HepG2 (cell line): Measurements from ENCODE around the gene GABARAPL2. TPM values are rescaled to one million over a fixed set of nuclear protein-coding genes. Genes with fewer than 3 reads are reported as not detected.
A peak's percentile ranks its signal among the peaks of the same experiment; 100 is the strongest.

Source experiments
- ATAC-seq: fragments of 200-7000 bp; cut with Tn5 transposase; 3 replicates; pipeline ENCODE4 v1.9.1; 2020; ENCODE audit warnings: mild to moderate bottlenecking, moderate library complexity
- BruUV-seq: library from RNA; stranded (reverse); fragments of 400-500 nt; replicated peaks from 2 replicates; lab custom pipeline; 2021; lab: Mats Ljungman, UMichigan
- CTCF ChIA-PET: fragments of 300-600 bp; formaldehyde crosslinking; extraction: SDS; loops from one replicate; lab custom pipeline; 2021; ENCODE audit warnings: low total read pairs, inconsistent platforms, low intra/inter-chr PET ratio; lab: Yijun Ruan, JAX
- POLR2A ChIA-PET: fragments of 350-600 bp; sonication (Branson Sonifier 250); formaldehyde crosslinking; loops from one replicate; lab custom pipeline; 2020; ENCODE audit warnings: antibody characterized with exemption, inconsistent platforms; lab: Yijun Ruan, JAX
- DNase-seq: peaks from one replicate; pipeline ENCODE4 v3.0.0-alpha.2; 2015; ENCODE audit warnings: low spot score
- FAIRE-seq: peaks from 3 replicates; lab custom pipeline; 2011; peaks lifted over from hg19 to GRCh38; lab: Jason Lieb, UNC
- H2AFZ ChIP-seq: one replicate; pipeline ENCODE4 v1.6.1; 2011; ENCODE audit warnings: low read length, inconsistent platforms
- H3K27ac ChIP-seq: fragments of 300-600 bp; 3 replicates; pipeline ENCODE4 v1.8.0; 2011; ENCODE audit warnings: mixed run types, mild to moderate bottlenecking, mixed read lengths, low read length, inconsistent platforms; ENCODE audit not compliant: insufficient read depth; ENCODE audit errors: extremely low read length
- H3K27me3 ChIP-seq, 2 experiments: fragments of 200-600 bp in 1 of 2; 2 replicates in 1 of 2; 3 replicates in 1 of 2; pipeline versions ENCODE4 v1.6.0 to v1.8.0; 2011; ENCODE audit warnings: low read length in 2 of 2, mild to moderate bottlenecking in 2 of 2, moderate library complexity in 2 of 2, inconsistent platforms in 1 of 2; ENCODE audit not compliant: insufficient read depth in 2 of 2, control insufficient read depth in 1 of 2
- H3K36me3 ChIP-seq, 2 experiments: fragments of 200-600 bp in 1 of 2; replicated peaks in 1 of 2; 2 replicates in 1 of 2; 3 replicates in 1 of 2; pipeline versions ENCODE4 v1.5.1 to v1.8.0; 2011; ENCODE audit warnings: low read length in 2 of 2, inconsistent platforms in 1 of 2; ENCODE audit not compliant: insufficient read depth in 2 of 2, control insufficient read depth in 1 of 2
- H3K4me1 ChIP-seq: 2 replicates; pipeline ENCODE4 v1.5.1; 2012; ENCODE audit warnings: low read length, inconsistent platforms; ENCODE audit not compliant: insufficient read depth
- H3K4me2 ChIP-seq: 2 replicates; pipeline ENCODE4 v1.6.0; 2011; ENCODE audit warnings: low read depth, low read length, inconsistent platforms
- H3K4me3 ChIP-seq, 3 experiments: fragments of 200-600 bp in 1 of 3; sonication (generic), shearing (Covaris generic) in 1 of 3; replicated peaks in 1 of 3; 2 replicates each; pipeline ENCODE4 v1.5.1; 2011 to 2016; ENCODE audit warnings: low read length in 3 of 3, inconsistent platforms in 2 of 3, low read depth in 2 of 3, mild to moderate bottlenecking in 2 of 3, control low read depth in 1 of 3, mixed read lengths in 1 of 3; ENCODE audit not compliant: insufficient read depth in 1 of 3
- H3K79me2 ChIP-seq: one replicate; pipeline ENCODE4 v1.6.1; 2011; ENCODE audit warnings: low read length, inconsistent platforms; ENCODE audit not compliant: insufficient read depth
- H3K9ac ChIP-seq: 2 replicates; pipeline ENCODE4 v1.6.0; 2011; ENCODE audit warnings: mild to moderate bottlenecking, low read depth, low read length, inconsistent platforms; ENCODE audit not compliant: insufficient read depth
- H3K9me3 ChIP-seq: 2 replicates; pipeline ENCODE4 v1.5.1; 2012; ENCODE audit warnings: mild to moderate bottlenecking, low read length
- H4K20me1 ChIP-seq: 2 replicates; pipeline ENCODE4 v1.6.0; 2011; ENCODE audit warnings: inconsistent platforms, mild to moderate bottlenecking, low read length, moderate library complexity; ENCODE audit not compliant: insufficient read depth
- ASH2L ChIP-seq: fragments of 300-600, 200-600 bp; sonication (generic); IDR thresholded peaks from 2 replicates; pipeline ENCODE4 v1.7.0; 2017; ENCODE audit warnings: low read depth, mild to moderate bottlenecking, moderate library complexity, mixed read lengths, low read length; ENCODE audit not compliant: insufficient read length
- CENPT ChIP-seq: sonication (generic); formaldehyde crosslinking; IDR thresholded peaks from 2 replicates; pipeline ENCODE4 v1.8.0; 2022; ENCODE audit warnings: low read depth, mild to moderate bottlenecking, moderate library complexity, missing genetic modification reagents
- HMG20A ChIP-seq: IDR thresholded peaks from 2 replicates; pipeline ENCODE4 v1.6.1; 2016; ENCODE audit warnings: borderline replicate concordance
- MLLT10 ChIP-seq: sonication (generic); formaldehyde crosslinking; IDR thresholded peaks from 2 replicates; pipeline ENCODE4 v1.4.0; 2020; ENCODE audit warnings: missing genetic modification reagents
- NFKBIZ ChIP-seq: IDR thresholded peaks from 2 replicates; pipeline ENCODE4 v1.6.1; 2018; ENCODE audit warnings: missing genetic modification reagents, missing compliant biosample characterization
- PTBP1 ChIP-seq: fragments of 200-400 bp; formaldehyde crosslinking; IDR thresholded peaks from 2 replicates; pipeline ENCODE4 v1.6.1; 2018; ENCODE audit warnings: low read length, low read depth; ENCODE audit not compliant: poor library complexity, severe bottlenecking
- ZNF180 ChIP-seq: sonication (generic); formaldehyde crosslinking; IDR thresholded peaks from 2 replicates; pipeline ENCODE4 v1.4.0; 2020; ENCODE audit warnings: low read depth, missing genetic modification reagents, borderline replicate concordance
- ZNF260 ChIP-seq: sonication (generic); formaldehyde crosslinking; IDR thresholded peaks from 2 replicates; pipeline ENCODE4 v1.4.0; 2020; ENCODE audit warnings: missing genetic modification reagents, low read depth, mild to moderate bottlenecking, borderline replicate concordance
- ZNF552 ChIP-seq: sonication (generic); formaldehyde crosslinking; IDR thresholded peaks from 2 replicates; pipeline ENCODE4 v1.9.0; 2022; ENCODE audit warnings: missing genetic modification reagents, mild to moderate bottlenecking, borderline replicate concordance
- ZSCAN20 ChIP-seq: sonication (generic); formaldehyde crosslinking; IDR thresholded peaks from 2 replicates; pipeline ENCODE4 v1.4.0; 2020; ENCODE audit warnings: missing genetic modification reagents, mild to moderate bottlenecking, borderline replicate concordance
- WGBS: methylation state at CpG from one replicate; pipeline ENCODE4 v1.1.6; 2017; ENCODE audit warnings: low lambda C conversion rate; 5-methylcytosine and 5-hydroxymethylcytosine counted together
- in situ Hi-C: cut with HindIII; loops from 2 replicates; pipeline ENCODE4 v1.10.0; 2017; ENCODE audit warnings: low pct_unique_long_range_greater_than_20kb; ENCODE audit not compliant: extremely low pct_ligation_motif_present
- intact Hi-C: fragments of 100-400 bp; cut with micrococcal nuclease; formaldehyde crosslinking; loops from one replicate; pipeline ENCODE4 v1.10.0; 2022; ENCODE audit not compliant: unreplicated experiment
- polyA plus RNA-seq, 8 experiments: library from polyadenylated mRNA; depleted of rRNA in 3 of 8; stranded (reverse) in 7 of 8; unstranded in 1 of 8; fragments of >200 nt; fragmentation: Illumina TruSeq in 4 of 8; extraction: Trizol in 4 of 8; gene quantifications; 2 replicates each; pipeline versions ENCODE4 v1.2.1 to v1.2.3, GENCODE V29; 2011 to 2016; ENCODE audit warnings: low read depth in 4 of 8, missing spikeins in 1 of 8, mixed read lengths in 1 of 8; ENCODE audit not compliant: insufficient read depth in 1 of 8
- total RNA-seq, 5 experiments: library from RNA; depleted of rRNA; stranded (reverse); fragments of >200 nt; fragmentation: Illumina TruSeq; extraction: Trizol; gene quantifications; 2 replicates each; pipeline ENCODE4 v1.2.3, GENCODE V29; 2016; ENCODE audit warnings: low read depth in 1 of 5
- TF ChIP-seq, protein P1 (sequence below): sonication (generic); formaldehyde crosslinking; IDR thresholded peaks from 2 replicates; pipeline ENCODE4 v1.4.0; 2020; ENCODE audit warnings: missing genetic modification reagents
- TF ChIP-seq, protein P2 (sequence below): sonication (generic); formaldehyde crosslinking; IDR thresholded peaks from 2 replicates; pipeline ENCODE4 v1.5.0; 2020; ENCODE audit warnings: mild to moderate bottlenecking, missing genetic modification reagents, borderline replicate concordance

The GABARAPL2 gene
- total and polyA plus RNA-seq, 2 of the 13 experiments (the other 11 are each of a cell fraction or from before 2014, with no cell fraction given), result 76.4 to 83.0 TPM

DNA sequence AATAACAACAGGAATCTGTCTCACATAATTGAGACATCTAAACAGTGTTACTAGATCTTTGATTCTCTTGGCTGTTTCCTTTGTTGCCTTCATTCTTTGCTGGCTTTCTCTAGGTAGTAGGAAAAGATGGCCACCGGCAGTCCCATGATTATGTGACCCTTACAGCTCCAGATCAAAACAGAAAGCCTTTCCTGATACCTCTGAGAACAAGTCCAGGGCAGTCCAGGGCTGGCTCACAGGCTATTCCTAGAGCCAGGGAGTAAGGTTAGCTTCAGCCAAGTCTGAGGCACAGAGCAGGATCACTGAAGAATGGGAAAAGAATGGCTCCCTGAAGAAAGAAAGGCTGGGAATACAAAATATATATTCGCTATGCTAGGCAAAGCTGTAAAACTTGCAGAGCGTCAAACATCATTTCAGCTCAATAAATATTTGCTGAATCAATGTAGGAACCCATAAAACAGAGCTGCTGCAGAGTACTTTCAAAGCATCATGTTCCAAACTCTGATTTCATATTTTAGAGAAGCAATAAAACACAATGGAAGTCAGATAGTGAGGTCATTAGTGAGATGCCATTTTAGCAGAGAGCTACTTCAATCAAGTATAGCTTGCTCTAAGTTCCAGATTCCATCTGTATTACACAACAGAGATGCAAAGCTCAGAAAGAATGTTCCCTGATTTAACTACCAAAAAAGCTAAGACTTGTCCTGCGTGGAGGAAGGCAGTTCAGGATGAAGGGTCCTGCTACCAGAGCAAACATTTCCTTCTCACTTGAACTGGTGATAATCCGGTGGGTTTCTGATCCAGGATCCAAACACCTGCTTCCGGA is 33.5 kb downstream of the GABARAPL2 start:
- no peak for FAIRE-seq
- H3K4me3 ChIP-seq, result no peak overlapping the region
- H3K9me3 ChIP-seq, result no peaks in the 10 kb centered on the region
- intact Hi-C loops, result no loop called here
- TF ChIP-seq ZNF260 (CRISPR knock-in tag) (no peak), CENPT (no peak), ZNF180 (no peak), ZNF552 (CRISPR knock-in tag) (no peak), HMG20A (no peak), ASH2L (no peak), NFKBIZ (CRISPR knock-in tag) (no peak), PTBP1 (no peak), MLLT10 (no peak), ZSCAN20 (no peak)
- TF ChIP-seq, protein P1, sequence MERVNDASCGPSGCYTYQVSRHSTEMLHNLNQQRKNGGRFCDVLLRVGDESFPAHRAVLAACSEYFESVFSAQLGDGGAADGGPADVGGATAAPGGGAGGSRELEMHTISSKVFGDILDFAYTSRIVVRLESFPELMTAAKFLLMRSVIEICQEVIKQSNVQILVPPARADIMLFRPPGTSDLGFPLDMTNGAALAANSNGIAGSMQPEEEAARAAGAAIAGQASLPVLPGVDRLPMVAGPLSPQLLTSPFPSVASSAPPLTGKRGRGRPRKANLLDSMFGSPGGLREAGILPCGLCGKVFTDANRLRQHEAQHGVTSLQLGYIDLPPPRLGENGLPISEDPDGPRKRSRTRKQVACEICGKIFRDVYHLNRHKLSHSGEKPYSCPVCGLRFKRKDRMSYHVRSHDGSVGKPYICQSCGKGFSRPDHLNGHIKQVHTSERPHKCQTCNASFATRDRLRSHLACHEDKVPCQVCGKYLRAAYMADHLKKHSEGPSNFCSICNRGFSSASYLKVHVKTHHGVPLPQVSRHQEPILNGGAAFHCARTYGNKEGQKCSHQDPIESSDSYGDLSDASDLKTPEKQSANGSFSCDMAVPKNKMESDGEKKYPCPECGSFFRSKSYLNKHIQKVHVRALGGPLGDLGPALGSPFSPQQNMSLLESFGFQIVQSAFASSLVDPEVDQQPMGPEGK (CRISPR knock-in tag), result no peak
- TF ChIP-seq, protein P2, sequence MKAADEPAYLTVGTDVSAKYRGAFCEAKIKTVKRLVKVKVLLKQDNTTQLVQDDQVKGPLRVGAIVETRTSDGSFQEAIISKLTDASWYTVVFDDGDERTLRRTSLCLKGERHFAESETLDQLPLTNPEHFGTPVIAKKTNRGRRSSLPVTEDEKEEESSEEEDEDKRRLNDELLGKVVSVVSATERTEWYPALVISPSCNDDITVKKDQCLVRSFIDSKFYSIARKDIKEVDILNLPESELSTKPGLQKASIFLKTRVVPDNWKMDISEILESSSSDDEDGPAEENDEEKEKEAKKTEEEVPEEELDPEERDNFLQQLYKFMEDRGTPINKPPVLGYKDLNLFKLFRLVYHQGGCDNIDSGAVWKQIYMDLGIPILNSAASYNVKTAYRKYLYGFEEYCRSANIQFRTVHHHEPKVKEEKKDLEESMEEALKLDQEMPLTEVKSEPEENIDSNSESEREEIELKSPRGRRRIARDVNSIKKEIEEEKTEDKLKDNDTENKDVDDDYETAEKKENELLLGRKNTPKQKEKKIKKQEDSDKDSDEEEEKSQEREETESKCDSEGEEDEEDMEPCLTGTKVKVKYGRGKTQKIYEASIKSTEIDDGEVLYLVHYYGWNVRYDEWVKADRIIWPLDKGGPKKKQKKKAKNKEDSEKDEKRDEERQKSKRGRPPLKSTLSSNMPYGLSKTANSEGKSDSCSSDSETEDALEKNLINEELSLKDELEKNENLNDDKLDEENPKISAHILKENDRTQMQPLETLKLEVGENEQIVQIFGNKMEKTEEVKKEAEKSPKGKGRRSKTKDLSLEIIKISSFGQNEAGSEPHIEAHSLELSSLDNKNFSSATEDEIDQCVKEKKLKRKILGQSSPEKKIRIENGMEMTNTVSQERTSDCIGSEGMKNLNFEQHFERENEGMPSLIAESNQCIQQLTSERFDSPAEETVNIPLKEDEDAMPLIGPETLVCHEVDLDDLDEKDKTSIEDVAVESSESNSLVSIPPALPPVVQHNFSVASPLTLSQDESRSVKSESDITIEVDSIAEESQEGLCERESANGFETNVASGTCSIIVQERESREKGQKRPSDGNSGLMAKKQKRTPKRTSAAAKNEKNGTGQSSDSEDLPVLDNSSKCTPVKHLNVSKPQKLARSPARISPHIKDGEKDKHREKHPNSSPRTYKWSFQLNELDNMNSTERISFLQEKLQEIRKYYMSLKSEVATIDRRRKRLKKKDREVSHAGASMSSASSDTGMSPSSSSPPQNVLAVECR, result no peak
- H3K9ac ChIP-seq, result no peak overlapping the region
- no peak overlapping the region for H2AFZ ChIP-seq
- DNase-seq, result no peak
- in situ Hi-C loops, result no loop called here
- H3K4me1 ChIP-seq, result peaks cover 4% of the 10 kb centered on the region
- WGBS, result 99% methylated on average over 6 of the region's 6 CpGs
- no peaks in the 10 kb centered on the region for H3K79me2 ChIP-seq
- ChIA-PET CTCF (no interaction called here), POLR2A (no interaction called here)
- no peak overlapping the region for H3K4me2 ChIP-seq
- ATAC-seq, result no peak
- H3K27me3 ChIP-seq, result no peaks in the 10 kb centered on the region
- no peak overlapping the region for H3K27ac ChIP-seq
- BruUV-seq, result TSS peak; percentile 30
- peaks cover 12 to 44% of the 10 kb centered on the region in 2 experiments for H3K36me3 ChIP-seq
- no peaks in the 10 kb centered on the region for H4K20me1 ChIP-seq
